ENCODE data around the gene COLEC11.

Gene COLEC11

DNA sequence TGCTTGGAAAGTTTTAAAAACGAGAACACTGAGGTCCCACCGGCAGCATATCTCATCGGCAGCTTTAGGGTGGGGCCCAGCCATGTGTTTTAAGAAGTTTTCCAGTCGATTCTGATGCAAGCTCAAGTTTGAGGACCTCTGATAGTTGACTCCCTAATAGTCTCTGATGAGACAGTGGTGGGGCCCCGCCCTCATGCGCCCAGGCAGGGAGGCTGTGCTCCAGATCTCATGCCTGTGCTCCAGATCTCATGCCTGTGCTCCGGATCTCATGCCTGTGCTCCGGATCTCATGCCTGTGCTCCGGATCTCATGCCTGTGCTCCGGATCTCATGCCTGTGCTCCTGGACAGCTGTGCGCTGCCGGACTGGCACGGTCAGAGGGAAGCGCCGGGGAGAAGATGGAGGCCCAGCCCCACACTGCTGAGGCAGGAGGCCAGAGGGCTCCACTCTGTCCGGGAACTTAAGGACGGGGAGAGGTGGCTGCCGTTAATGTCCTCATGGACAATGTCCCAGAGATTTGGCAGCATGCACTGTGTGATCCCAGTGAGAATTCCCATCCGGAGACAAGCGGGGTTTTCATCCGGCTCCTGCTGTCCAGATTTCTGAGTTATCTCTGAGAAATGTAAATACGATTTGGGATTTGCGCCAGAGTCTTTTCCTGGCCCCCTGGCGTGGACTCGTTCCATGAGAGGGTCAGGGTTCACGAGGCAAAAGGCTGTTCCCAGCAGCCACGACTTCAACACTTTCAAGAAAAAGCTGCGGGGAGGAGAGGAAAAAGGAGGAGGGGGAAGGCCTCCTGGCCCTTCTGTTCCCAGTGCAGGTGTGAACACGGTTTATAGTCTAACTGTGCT lies 9.4 kb upstream of the COLEC11 start:
- H3K4me3 ChIP-seq (ENCODE audit: low read depth, low read length), result peak overlapping the region; percentile 35

DNA sequence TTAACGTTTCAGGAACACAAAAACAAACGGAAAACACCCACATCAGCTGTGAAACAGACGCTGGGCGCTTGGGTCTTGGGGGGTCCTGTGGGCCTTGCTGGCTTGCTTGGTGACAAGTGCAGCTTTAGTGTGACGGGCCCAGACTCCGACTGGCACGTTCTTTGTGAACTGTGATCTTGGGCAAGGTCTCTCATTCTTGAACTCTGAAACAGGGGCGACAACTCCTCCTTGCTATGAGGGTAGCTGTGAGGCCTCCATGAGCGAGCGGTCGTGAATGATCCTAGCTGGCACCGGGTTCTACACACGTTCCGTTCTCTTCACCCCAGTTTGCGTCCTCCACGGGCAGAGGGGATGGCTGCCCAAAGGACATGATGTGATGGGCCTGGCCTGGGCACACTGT lies 8.7 kb upstream of the COLEC11 start:
- no peak for TF ChIP-seq CTCF (conservative IDR thresholded peaks at IDR 0.05; ENCODE audit: low read depth, low read length)
- no peak overlapping the region for H3K4me3 ChIP-seq (ENCODE audit: low read depth, low read length)
- DNase-seq (ENCODE audit: low read depth), result no peak

More for the DNA sequence above, 9.4 kb upstream of the COLEC11 start:
- TF ChIP-seq CTCF (conservative IDR thresholded peaks at IDR 0.05; ENCODE audit: low read depth, low read length), result no peak
- DNase-seq (ENCODE audit: low read depth), result peak; percentile 96

DNA sequence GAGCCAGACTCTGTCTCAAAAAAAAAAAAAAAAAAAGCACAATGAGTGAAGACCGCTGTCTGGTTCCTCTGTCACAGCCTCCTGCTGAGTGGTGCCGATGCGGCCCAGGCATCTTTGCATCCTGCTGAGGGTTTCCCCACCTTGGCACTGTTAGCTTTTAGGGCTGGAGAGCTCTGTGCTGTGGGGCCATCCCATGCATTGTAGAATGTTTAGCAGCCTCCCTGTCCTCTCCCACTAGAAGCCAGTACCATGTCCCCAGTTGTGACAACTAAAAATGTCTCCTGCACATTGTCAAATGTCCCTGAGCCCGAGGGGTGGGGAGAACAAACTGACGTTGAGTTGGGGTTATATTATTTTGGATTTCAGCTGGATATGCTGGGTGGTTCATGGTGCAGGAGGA lies 7.9 kb upstream of the COLEC11 start:
- H3K4me3 ChIP-seq (ENCODE audit: low read depth, low read length), result no peak overlapping the region
- no peak for TF ChIP-seq CTCF (conservative IDR thresholded peaks at IDR 0.05; ENCODE audit: low read depth, low read length)
- DNase-seq (ENCODE audit: low read depth), result peak; percentile 38

GRCh38 chr2:3587432-3587831 lies 7.5 kb upstream of the COLEC11 start:
- H3K4me3 ChIP-seq (ENCODE audit: low read depth, low read length), result no peak overlapping the region
- no peak for TF ChIP-seq CTCF (conservative IDR thresholded peaks at IDR 0.05; ENCODE audit: low read depth, low read length)
- peak; percentile 90 for DNase-seq (ENCODE audit: low read depth)

DNA sequence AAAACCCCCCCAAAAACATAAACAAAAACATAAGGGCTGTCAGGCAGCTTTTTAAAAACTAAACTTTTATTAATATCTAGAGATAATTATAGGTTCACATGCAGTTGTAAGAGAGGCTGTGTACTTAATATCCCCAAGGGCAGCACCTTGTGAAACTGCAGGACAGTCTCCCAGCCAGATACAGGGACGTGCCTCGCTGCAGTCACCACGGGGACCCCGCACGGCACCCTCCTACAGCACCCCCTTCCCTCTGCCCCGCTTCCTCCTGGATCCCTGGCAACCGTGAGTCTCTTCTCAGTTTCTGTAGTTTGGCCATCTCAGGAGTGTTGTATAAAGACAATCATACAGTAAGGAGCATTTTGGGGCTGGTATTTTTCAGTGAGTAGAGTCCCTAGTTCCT lies 6.8 kb upstream of the COLEC11 start:
- H3K4me3 ChIP-seq (ENCODE audit: low read depth, low read length), result no peak overlapping the region
- no peak for TF ChIP-seq CTCF (conservative IDR thresholded peaks at IDR 0.05; ENCODE audit: low read depth, low read length)
- no peak for DNase-seq (ENCODE audit: low read depth)

DNA sequence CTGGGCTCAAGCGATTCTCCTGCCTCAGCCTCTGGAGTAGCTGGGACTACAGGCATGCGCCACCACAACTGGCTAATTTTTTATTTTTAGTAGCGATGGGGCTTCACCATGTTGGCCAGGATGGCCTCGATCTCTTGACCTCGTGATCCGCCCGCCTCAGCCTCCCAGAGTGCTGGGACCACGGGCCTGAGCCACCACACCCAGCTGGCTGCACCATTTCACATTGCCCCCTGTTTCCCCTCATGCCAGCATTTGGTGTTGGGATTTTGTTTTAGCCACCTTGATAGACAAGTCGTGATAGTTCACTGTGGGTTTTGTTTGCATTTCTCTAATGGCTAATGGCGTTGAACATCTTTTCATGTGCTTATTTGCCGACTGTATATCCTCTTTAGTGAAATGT lies 5.8 kb upstream of the COLEC11 start:
- DNase-seq (ENCODE audit: low read depth), result no peak
- no peak overlapping the region for H3K4me3 ChIP-seq (ENCODE audit: low read depth, low read length)
- no peak for TF ChIP-seq CTCF (conservative IDR thresholded peaks at IDR 0.05; ENCODE audit: low read depth, low read length)

GRCh38 chr2:3595404-3595803 lies 492 bp downstream of the COLEC11 start:
- TF ChIP-seq CTCF (conservative IDR thresholded peaks at IDR 0.05; ENCODE audit: low read depth, low read length), result no peak
- no peak for DNase-seq (ENCODE audit: low read depth)
- peak overlapping the region; percentile 55 for H3K4me3 ChIP-seq (ENCODE audit: low read depth, low read length)
